DND-41 (cell line): ENCODE data around the gene TRAPPC2L.

Source experiments
- EZH2 ChIP-seq: IDR thresholded peaks from 3 replicates; pipeline ENCODE4 v1.6.1; 2012; ENCODE audit warnings: borderline replicate concordance, low read depth, mild to moderate bottlenecking, moderate library complexity, low read length, inconsistent platforms; ENCODE audit not compliant: severe bottlenecking
- TF ChIP-seq, protein P1 (sequence below): IDR thresholded peaks from 2 replicates; pipeline ENCODE4 v1.5.1; 2012; ENCODE audit warnings: borderline replicate concordance, low read length, moderate library complexity, mild to moderate bottlenecking; ENCODE audit not compliant: poor library complexity, severe bottlenecking; ENCODE audit errors: extremely low read depth

DNA sequence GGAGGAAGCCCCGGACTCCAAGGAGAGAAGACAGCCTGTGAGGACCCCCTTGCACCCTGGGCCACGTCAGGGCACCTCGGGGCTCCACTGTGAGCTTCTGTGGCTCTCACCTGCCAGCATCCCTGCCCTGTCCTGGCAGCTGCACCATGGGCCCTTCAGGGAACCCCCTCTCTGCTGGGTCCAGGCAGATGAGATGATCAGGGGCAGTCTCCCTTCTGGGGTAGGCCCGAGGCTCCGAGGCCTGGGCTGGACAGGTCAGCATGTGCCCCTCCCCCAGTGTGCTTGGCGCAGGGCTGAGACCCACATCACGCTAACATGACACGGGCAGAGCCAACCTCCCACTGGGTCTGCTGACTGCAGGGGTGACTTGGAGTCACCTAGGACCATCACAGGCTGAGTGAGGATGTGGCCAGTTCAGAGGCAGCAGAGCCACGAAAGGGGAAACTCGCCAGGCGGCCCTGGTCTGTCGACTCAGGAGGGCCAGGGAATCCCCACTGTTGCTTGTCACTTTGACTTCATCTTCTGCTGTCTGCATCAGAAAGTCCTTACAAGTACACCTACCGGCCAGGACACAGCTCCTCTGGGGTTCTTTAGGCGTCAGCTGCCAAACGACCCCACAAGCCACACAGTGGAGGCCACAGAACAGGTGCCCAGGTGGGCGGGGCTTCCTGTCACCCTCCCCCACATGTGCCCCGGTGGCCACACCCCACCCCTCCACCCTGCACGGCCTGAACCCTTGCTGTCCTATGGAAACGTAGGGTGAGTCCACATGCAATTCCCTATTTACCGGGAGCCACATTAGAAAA, 2.4 kb upstream of the TRAPPC2L start:
- TF ChIP-seq, protein P1, sequence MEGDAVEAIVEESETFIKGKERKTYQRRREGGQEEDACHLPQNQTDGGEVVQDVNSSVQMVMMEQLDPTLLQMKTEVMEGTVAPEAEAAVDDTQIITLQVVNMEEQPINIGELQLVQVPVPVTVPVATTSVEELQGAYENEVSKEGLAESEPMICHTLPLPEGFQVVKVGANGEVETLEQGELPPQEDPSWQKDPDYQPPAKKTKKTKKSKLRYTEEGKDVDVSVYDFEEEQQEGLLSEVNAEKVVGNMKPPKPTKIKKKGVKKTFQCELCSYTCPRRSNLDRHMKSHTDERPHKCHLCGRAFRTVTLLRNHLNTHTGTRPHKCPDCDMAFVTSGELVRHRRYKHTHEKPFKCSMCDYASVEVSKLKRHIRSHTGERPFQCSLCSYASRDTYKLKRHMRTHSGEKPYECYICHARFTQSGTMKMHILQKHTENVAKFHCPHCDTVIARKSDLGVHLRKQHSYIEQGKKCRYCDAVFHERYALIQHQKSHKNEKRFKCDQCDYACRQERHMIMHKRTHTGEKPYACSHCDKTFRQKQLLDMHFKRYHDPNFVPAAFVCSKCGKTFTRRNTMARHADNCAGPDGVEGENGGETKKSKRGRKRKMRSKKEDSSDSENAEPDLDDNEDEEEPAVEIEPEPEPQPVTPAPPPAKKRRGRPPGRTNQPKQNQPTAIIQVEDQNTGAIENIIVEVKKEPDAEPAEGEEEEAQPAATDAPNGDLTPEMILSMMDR: no peak
- no peak for TF ChIP-seq EZH2
